Progenitor cell of endocrine pancreas (in vitro differentiated cells): ENCODE measurements around the gene PAFAH1B1. TPM values are rescaled to one million over a fixed set of nuclear protein-coding genes. Genes with fewer than 3 reads are reported as not detected.

Experiments
- DNase-seq: peaks from one replicate; pipeline ENCODE4 v3.0.0; 2021; ENCODE audit warnings: low spot score; ENCODE audit not compliant: unreplicated experiment
- H3K27ac Mint-ChIP-seq: 2 replicates; pipeline ENCODE4 v1.8.0; 2021; ENCODE audit warnings: mild to moderate bottlenecking, moderate library complexity, mixed read lengths
- H3K27me3 Mint-ChIP-seq: 2 replicates; pipeline ENCODE4 v1.8.0; 2021; ENCODE audit warnings: mixed read lengths
- H3K36me3 Mint-ChIP-seq: 2 replicates; pipeline ENCODE4 v1.8.0; 2022; ENCODE audit warnings: mixed read lengths; ENCODE audit not compliant: insufficient read depth
- H3K4me1 Mint-ChIP-seq: 2 replicates; pipeline ENCODE4 v1.8.0; 2021; ENCODE audit warnings: low read depth, mixed read lengths
- H3K4me3 Mint-ChIP-seq: 2 replicates; pipeline ENCODE4 v1.8.0; 2021; ENCODE audit warnings: low read depth, mild to moderate bottlenecking, moderate library complexity, mixed read lengths
- H3K9me3 Mint-ChIP-seq: 2 replicates; pipeline ENCODE4 v1.8.0; 2021; ENCODE audit warnings: low read depth, mixed read lengths
- CTCF ChIP-seq: fragments of 200-600 bp; sonication (generic); IDR thresholded peaks from one replicate; pipeline ENCODE4 v1.5.0; 2021; ENCODE audit warnings: antibody characterized with exemption, mild to moderate bottlenecking; ENCODE audit not compliant: unreplicated experiment
- total RNA-seq: library from RNA; stranded (reverse); gene quantifications from 2 replicates; pipeline ENCODE4 v1.2.1, GENCODE V29; 2021

The PAFAH1B1 gene
- total RNA-seq, 1 donor from 2014 or later, result 140 TPM

DNA sequence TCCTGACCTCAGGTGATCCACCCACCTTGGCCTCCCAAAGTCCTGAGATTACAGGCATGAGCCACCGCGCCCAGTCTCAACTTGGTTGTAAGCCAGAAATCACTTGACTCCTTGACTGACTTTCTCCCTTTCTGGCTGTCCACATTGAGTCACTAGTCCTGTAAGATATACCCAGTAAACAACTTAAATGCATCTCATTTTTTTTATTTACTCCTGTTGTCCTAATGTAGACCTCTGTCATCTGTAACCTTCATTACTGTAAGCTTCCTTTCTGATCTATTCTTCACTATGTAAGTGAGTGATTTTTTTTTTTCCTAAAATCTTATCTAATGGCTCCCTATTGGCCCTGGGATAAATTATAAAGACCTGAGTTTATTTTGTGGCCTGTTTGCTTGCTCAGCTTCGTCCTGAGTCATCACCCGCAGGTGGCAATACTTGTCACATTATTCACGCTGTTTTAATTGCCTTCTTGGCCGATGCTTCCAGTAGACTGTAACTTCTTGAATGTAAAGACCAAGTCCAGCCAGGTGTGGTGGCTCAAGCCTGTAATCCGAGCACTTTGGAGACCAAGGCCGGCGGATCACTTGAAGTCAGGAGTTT lies 41.0 kb downstream of the PAFAH1B1 start:
- Mint-ChIP-seq H3K4me3 (no peak overlapping the region), H3K27me3 (no peaks in the 10 kb centered on the region), H3K4me1 (peaks cover 14% of the 10 kb centered on the region), H3K36me3 (peaks cover 9% of the 10 kb centered on the region), H3K27ac (peak overlapping the region; percentile 37), H3K9me3 (no peaks in the 10 kb centered on the region)
- no peak for DNase-seq
- no peak for TF ChIP-seq CTCF

GRCh38 chr17:2635241-2635640 lies 41.8 kb downstream of the PAFAH1B1 start:
- Mint-ChIP-seq H3K9me3 (no peaks in the 10 kb centered on the region), H3K4me3 (no peak overlapping the region), H3K4me1 (peaks cover 7% of the 10 kb centered on the region), H3K27me3 (no peaks in the 10 kb centered on the region), H3K36me3 (peaks cover 10% of the 10 kb centered on the region), H3K27ac (no peak overlapping the region)
- no peak for DNase-seq
- TF ChIP-seq CTCF, result no peak

GRCh38 chr17:2635675-2636074 lies 42.2 kb downstream of the PAFAH1B1 start:
- Mint-ChIP-seq H3K27ac (no peak overlapping the region), H3K36me3 (peaks cover 11% of the 10 kb centered on the region)
- no peak for TF ChIP-seq CTCF

GRCh38 chr17:2636169-2636930 lies 42.9 kb downstream of the PAFAH1B1 start:
- no peak for TF ChIP-seq CTCF
- no peak for DNase-seq
- Mint-ChIP-seq H3K36me3 (peaks cover 15% of the 10 kb centered on the region), H3K27ac (no peak overlapping the region), H3K9me3 (no peaks in the 10 kb centered on the region), H3K4me3 (no peak overlapping the region), H3K4me1 (peaks cover 5% of the 10 kb centered on the region), H3K27me3 (no peaks in the 10 kb centered on the region)

More at GRCh38 chr17:2635675-2636074, 42.2 kb downstream of the PAFAH1B1 start:
- no peak overlapping the region for H3K4me3 Mint-ChIP-seq
- H3K27me3 Mint-ChIP-seq, result no peaks in the 10 kb centered on the region
- no peaks in the 10 kb centered on the region for H3K9me3 Mint-ChIP-seq
- DNase-seq, result no peak
- H3K4me1 Mint-ChIP-seq, result peaks cover 5% of the 10 kb centered on the region

GRCh38 chr17:2637422-2637821 lies 44.0 kb downstream of the PAFAH1B1 start:
- DNase-seq, result no peak

More at GRCh38 chr17:2637422-2637821, 44.0 kb downstream of the PAFAH1B1 start:
- H3K36me3 Mint-ChIP-seq, result peaks cover 15% of the 10 kb centered on the region
- H3K27ac Mint-ChIP-seq, result peak overlapping the region; percentile 45
- no peaks in the 10 kb centered on the region for H3K27me3 Mint-ChIP-seq
- TF ChIP-seq CTCF, result no peak
- no peak overlapping the region for H3K4me3 Mint-ChIP-seq
- H3K4me1 Mint-ChIP-seq, result peaks cover 5% of the 10 kb centered on the region
- H3K9me3 Mint-ChIP-seq, result no peaks in the 10 kb centered on the region
